ENCODE data around the gene RAB8A.
"Not testable (repeated sequence)": the region's sequence is repeated elsewhere in the genome, so short reads cannot be mapped to it uniquely, and the experiment has no call there.

RAB8A gene

DNA sequence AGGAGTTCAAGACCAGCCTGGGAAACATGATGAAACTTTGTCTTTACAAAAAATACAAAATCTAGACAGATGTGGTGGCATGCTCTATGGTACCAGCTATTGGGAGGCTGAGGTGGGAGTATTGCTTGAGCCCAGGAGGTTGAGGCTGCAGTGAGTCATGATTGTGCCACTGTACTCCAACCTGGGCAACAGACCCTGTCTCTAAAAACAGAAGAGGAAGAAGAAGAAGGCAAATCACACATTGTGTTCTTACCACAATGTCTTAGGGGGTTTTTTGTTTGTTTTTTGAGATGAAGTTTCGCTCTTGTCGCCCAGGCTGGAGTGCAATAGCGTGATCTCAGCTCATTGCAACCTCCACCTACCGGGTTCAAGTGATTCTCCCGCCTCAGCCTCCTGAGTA is 67.2 kb downstream of the RAB8A start:
- not testable (repeated sequence) for DNase-seq (ENCODE audit: low read depth, low spot score)

DNA sequence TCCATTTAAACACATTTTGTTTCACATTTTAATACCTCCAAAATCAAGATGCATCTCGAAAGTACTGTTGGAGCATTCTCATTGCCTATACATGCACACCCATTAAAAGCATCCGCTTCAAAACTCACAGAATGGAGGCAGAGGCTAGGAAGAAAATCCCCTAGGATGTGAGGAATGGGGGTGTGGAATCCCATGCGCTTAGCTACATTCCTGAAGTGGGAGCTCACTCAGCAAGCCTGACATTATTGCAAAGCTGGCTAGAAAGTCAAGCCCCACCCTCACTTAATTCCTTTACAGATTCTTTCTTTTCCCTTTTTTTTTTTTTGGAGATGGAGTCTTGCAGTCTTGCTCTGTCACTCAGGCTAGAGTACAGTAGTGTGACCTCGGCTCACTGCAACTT is 68.9 kb downstream of the RAB8A start:
- no peak for DNase-seq (ENCODE audit: low read depth, low spot score)
